ENCODE data around the gene NABP2. TPM values are rescaled to one million over a fixed set of nuclear protein-coding genes. Genes with fewer than 3 reads are reported as not detected.

Gene NABP2
- total RNA-seq, 1 experiment from 2014 or later = 99.6 TPM

DNA sequence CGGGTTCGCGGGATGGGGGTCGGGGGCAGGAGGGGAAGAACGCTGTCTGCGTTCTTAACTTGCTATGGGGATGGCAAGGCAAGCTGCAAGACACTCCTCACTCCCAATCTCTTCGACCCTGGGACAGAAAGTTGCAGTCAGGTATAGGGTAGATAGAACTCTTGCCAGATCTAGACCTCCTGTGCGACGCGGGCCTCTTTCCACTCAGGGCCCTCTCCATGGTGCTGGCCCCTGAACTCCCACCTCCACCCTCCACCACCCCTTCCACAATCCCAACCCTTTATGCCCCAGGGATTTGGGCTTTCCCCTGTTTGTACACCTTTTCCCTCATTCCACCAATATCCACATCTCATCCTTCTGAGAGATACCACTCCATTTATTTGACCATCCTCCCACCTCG is 812 bp downstream of the NABP2 start:
- ChIA-PET CTCF (no interaction called here), POLR2A (no interaction called here)
- intact Hi-C loops (cut with micrococcal nuclease; ENCODE audit: unreplicated experiment) = loop anchor here (2.0 kb wide), 1 partner anchor 32 kb away; no protein-coding TSS in a partner anchor
- H3K27ac ChIP-seq (ENCODE audit: low read length) = peak overlapping the region; percentile 94
- H3K27me3 ChIP-seq (ENCODE audit: control insufficient read depth, insufficient read depth, low read length) = no peaks in the 10 kb centered on the region
- BruUV-seq (replicated peaks) = no TSS peak
- ATAC-seq (no peak), DNase-seq (ENCODE audit: low read depth, low spot score) (no peak)
- TF ChIP-seq CTCF (IDR thresholded peaks at IDR 0.05) = no peak
- TF ChIP-seq, protein P1, sequence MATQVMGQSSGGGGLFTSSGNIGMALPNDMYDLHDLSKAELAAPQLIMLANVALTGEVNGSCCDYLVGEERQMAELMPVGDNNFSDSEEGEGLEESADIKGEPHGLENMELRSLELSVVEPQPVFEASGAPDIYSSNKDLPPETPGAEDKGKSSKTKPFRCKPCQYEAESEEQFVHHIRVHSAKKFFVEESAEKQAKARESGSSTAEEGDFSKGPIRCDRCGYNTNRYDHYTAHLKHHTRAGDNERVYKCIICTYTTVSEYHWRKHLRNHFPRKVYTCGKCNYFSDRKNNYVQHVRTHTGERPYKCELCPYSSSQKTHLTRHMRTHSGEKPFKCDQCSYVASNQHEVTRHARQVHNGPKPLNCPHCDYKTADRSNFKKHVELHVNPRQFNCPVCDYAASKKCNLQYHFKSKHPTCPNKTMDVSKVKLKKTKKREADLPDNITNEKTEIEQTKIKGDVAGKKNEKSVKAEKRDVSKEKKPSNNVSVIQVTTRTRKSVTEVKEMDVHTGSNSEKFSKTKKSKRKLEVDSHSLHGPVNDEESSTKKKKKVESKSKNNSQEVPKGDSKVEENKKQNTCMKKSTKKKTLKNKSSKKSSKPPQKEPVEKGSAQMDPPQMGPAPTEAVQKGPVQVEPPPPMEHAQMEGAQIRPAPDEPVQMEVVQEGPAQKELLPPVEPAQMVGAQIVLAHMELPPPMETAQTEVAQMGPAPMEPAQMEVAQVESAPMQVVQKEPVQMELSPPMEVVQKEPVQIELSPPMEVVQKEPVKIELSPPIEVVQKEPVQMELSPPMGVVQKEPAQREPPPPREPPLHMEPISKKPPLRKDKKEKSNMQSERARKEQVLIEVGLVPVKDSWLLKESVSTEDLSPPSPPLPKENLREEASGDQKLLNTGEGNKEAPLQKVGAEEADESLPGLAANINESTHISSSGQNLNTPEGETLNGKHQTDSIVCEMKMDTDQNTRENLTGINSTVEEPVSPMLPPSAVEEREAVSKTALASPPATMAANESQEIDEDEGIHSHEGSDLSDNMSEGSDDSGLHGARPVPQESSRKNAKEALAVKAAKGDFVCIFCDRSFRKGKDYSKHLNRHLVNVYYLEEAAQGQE (IDR thresholded peaks at IDR 0.05; ENCODE audit: insufficient read depth in 1 of 2, low read depth in 2 of 2, low read length in 1 of 2) = peak; percentile 76 to 81
- peaks cover 16% of the 10 kb centered on the region for H3K4me1 ChIP-seq (ENCODE audit: control insufficient read depth, insufficient read depth, low read length)
- in situ Hi-C loops (cut with HindIII; ENCODE audit: low pct_unique_long_range_greater_than_20kb, low sequenced_read_pairs) = no loop called here
- H3K9me3 ChIP-seq (ENCODE audit: control insufficient read depth, insufficient read depth, low read depth, low read length) = no peaks in the 10 kb centered on the region
- no peaks in the 10 kb centered on the region; the same call in 1 of the 2 replicates for H3K36me3 ChIP-seq (ENCODE audit: control insufficient read depth, insufficient read depth, low read length)
- H3K4me3 ChIP-seq (ENCODE audit: low read depth in 2 of 2, low read length in 2 of 2) = peak overlapping the region; percentile 71 to 81

DNA sequence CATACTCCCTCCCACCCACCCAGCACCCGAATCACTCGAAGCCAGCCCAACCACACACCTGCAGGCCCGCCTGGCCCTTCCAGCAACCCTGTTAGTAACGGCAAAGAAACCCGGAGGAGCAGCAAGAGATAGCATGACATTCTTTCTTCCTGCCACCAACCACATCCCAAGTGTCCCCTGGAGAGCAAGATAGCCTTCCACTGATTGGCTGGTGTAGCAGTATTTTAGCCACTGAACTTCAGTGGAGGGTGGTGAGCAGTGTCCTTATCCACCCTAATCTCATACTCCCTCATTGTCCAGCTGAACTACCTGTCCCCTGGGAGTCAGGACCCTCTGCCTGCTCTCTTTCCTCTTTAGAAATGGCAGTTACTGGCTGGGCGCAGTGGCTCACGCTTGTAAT is 4.9 kb downstream of the NABP2 start:
- DNase-seq (ENCODE audit: low read depth, low spot score) (no peak), ATAC-seq (no peak)
- no peaks in the 10 kb centered on the region; the same call in 1 of the 2 replicates for H3K36me3 ChIP-seq (ENCODE audit: control insufficient read depth, insufficient read depth, low read length)
- no peak overlapping the region for H3K27ac ChIP-seq (ENCODE audit: low read length)
- TF ChIP-seq SIN3A (IDR thresholded peaks at IDR 0.05; ENCODE audit: borderline replicate concordance, insufficient read depth, low read depth, low read length) (no peak), CTCF (IDR thresholded peaks at IDR 0.05) (no peak), POLR2AphosphoS5 (IDR thresholded peaks at IDR 0.05; ENCODE audit: low read depth, low read length) (no peak)
- TF ChIP-seq, protein P1 (IDR thresholded peaks at IDR 0.05; ENCODE audit: insufficient read depth in 1 of 2, low read depth in 2 of 2, low read length in 1 of 2) = no peak
- H3K4me1 ChIP-seq (ENCODE audit: control insufficient read depth, insufficient read depth, low read length) = peaks cover 6% of the 10 kb centered on the region
- ChIA-PET CTCF (no interaction called here), POLR2A (no interaction called here)
- intact Hi-C loops (cut with micrococcal nuclease; ENCODE audit: unreplicated experiment) (no loop called here), in situ Hi-C loops (cut with HindIII; ENCODE audit: low pct_unique_long_range_greater_than_20kb, low sequenced_read_pairs) (no loop called here)
- H3K27me3 ChIP-seq (ENCODE audit: control insufficient read depth, insufficient read depth, low read length) = no peaks in the 10 kb centered on the region
- BruUV-seq (replicated peaks) = TSS peak; percentile 97
- H3K4me3 ChIP-seq (ENCODE audit: low read depth in 2 of 2, low read length in 2 of 2) = no peak overlapping the region
- H3K9me3 ChIP-seq (ENCODE audit: control insufficient read depth, insufficient read depth, low read depth, low read length) = no peaks in the 10 kb centered on the region

Measured in Panc1 (cell line).